CD4-positive, alpha-beta T cell treated with Interleukin-15 for 1 hour (primary cell): ENCODE data around the gene IL18RAP.

Experiments
- DNase-seq: peaks from one replicate; pipeline ENCODE4 v3.0.0-alpha.2; 2020

The IL18RAP gene, protein sequence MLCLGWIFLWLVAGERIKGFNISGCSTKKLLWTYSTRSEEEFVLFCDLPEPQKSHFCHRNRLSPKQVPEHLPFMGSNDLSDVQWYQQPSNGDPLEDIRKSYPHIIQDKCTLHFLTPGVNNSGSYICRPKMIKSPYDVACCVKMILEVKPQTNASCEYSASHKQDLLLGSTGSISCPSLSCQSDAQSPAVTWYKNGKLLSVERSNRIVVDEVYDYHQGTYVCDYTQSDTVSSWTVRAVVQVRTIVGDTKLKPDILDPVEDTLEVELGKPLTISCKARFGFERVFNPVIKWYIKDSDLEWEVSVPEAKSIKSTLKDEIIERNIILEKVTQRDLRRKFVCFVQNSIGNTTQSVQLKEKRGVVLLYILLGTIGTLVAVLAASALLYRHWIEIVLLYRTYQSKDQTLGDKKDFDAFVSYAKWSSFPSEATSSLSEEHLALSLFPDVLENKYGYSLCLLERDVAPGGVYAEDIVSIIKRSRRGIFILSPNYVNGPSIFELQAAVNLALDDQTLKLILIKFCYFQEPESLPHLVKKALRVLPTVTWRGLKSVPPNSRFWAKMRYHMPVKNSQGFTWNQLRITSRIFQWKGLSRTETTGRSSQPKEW

DNA sequence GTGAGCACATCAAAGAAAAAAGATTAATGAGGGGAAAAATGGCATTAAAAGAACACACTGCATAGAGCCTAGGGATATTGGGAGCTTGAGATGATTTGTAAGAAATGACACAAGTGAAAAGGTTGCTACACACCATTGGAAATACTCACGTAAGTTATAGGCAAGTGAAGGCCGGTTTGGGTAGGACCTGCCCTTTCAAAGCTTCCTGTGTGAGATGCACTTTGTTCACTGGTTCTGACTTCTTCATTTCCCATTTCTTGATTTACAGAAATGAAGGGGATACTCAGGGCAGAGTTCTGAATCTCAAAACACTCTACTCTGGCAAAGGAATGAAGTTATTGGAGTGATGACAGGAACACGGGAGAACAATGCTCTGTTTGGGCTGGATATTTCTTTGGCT lies at the start of gene IL18RAP:
Gene IL18RAP, plus strand, starts transcription at position 251 of the 400 bp plus-strand sequence. Its CDS starts 118 bp downstream, at position 369.
- DNase-seq: no peak

DNA sequence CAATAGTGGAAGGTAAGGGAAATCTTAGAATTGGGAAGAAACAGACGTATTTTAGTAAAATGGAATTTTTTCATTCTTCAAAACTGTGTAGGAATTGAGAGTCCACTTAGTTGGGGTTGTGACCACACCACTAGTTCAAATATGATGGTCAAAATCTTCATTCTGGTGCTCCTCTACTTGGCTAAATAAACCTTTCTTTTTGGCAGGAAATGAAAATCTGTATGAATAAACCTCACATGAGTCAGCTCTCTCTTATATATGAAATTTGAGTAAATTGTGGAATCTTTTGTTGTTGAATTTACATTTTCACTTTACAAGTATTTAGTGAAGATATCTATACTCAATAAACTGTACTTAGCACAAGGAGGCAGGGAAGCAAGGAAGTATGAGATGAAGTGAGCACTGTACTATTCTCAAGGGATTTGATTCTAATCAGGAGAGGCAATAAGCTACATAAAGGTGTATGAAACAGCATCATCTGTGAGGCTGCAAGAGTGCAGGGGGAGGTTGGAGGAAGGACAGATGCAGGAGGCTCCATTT lies 46.8 kb upstream of the IL18RAP start:
- no peak for DNase-seq

DNA sequence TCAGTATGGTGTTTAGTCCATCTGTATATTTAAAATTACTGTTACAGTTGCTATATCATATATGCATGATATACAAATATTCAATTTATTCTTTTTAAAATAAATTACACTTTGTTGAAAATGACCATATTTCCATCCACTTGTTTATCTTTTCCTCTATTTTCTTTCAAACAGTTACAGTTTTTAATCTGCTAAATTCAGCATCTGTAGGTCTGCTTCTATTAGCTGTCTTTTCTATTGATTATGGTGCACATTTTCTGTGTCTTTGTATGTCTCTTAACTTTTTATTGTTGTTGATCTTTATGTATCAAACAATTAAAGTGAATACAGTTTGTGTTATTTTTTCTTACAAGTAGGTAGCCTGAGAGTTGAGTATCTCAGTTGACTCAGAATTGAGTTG lies 39.2 kb upstream of the IL18RAP start:
- no peak for DNase-seq

DNA sequence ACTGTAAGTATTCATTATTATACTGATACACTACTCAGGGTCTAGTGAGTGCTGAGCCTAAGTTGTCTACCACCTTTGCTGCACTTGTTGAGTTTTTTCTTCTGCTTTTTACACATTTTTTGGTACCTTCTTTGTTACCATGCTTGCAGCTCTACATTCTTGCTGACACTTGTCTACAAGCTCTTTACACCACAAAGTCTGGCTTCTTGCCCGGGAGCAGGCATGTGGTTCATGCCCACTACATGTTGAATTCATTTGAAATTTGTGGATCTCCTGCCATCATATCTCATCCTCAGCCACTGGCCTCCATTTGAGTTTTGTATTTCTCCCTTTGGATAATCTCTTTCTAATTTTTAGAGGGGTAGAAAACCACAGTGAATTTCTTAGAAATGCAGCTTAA lies 37.4 kb upstream of the IL18RAP start:
- no peak for DNase-seq

DNA sequence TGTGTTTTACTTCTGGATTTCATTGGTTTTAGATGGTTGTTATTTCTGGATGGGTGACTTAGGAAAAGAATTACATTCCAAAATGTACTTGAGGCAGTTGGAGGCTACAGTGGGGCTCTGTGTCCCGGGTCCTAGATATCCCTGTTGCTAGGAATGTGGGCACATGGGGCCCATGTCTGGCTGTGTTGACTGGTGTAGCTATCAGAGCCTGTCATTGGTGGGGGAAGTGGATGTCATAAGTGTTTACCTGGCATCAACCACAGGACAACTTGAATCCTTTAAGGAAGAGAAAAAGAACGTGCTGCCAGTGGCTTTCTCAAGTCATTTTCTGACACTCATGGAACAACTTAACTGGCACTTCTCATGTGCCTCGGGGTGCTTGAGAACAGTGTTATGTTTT lies 37.0 kb upstream of the IL18RAP start:
- DNase-seq: no peak

DNA sequence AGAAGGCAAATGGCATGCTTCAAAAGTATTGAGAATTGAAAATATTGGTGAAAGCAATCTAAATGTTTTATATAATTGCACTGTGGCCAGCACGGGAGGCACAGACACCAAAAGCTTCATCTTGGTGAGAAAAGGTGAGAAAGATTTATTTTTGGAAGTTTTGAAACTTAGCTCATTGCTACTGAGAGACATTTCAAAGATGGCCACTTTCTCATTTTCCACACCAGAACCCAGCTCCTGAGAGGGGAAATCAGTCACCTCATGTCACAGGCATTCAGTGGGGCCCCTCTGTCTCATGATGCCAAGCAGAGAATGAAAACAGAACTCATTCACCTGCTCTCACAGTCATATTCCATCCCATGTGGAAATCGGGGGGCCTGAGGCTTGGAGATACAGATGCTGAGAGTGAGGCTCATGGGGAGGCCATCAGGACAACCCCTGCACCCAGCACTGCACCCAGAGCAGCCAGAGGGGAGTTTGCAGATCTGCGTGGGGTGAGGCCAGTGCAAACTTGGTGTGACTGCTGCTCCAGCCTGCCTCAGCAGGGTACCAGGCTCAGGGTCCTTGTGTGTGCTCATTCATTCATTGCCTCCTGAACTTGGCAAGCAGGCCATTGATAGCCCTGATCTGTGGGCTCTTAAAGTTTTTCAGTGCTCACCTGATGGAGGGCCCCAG lies 36.0 kb upstream of the IL18RAP start:
- DNase-seq: no peak

DNA sequence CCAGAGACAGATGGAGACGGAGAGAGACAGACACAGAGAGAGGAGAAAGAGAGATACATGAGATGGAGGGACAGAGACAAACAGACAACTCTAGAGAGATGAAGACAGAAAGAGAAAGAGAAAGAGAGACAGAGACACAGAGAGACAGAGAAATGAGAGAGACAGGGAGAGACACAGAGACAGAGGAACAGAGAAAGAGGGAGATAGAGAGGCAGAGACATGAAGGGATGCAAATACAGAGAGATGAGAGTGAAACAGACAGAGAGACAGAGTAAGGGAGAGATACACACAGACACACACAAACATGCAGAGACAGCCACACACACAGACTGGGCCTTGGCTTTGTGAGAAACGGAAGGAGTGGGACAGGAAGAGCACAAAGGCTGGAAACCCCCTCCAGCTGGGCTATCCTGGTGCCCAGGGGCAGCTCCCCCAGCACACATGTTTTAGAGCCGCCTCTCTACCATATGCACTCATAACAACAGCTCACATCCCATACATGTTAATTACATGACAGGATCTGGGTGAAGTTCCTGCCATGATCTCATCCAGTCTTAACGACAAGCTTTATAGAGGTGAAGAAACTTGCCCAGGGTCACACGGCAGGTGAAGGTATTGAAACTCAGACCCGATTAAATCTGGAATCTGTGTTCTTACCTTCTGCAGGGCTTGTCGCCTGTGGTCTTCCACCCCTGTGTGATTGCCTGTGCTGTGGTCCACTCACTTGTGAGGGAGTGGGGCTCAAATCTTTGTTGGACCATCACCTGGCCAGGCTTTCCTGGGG lies 35.0 kb upstream of the IL18RAP start:
- no peak for DNase-seq

DNA sequence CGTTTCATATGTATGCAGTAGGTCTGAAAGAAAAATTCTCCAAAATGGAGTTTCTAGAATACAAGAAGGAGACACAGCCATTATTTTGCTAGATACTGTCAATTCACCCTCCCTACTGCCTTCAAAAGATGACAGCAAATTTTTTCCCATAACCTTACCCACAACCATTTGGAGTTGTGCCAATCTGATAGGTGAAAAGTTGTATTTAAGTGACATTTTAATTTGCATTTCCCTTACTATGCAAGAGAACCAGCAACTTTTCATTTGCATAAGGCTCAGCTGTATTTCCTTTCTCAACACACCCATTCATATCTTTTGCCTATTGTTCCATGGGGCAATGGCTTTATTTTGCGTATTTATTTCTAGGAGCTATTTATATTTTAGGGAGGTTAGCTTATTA lies 31.4 kb upstream of the IL18RAP start:
- no peak for DNase-seq

DNA sequence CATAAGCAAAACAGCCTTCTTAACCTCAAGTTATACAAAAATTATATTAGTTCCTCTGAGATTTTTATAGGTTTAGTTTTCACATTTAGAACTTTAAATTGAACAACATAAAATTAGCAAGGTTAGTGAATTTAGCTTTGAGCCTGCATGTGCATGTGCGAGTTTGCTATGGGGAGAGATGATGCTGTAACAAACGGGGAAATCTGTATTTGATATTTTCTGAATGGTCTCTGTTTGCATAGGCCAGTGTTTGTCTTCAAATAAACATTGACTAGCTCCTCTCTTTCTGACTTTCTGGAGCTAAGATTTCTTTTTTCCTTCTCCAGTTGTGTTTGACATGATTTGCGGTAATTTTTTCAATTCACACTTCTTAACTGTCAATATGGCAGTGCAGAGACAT lies 30.9 kb upstream of the IL18RAP start:
- no peak for DNase-seq

DNA sequence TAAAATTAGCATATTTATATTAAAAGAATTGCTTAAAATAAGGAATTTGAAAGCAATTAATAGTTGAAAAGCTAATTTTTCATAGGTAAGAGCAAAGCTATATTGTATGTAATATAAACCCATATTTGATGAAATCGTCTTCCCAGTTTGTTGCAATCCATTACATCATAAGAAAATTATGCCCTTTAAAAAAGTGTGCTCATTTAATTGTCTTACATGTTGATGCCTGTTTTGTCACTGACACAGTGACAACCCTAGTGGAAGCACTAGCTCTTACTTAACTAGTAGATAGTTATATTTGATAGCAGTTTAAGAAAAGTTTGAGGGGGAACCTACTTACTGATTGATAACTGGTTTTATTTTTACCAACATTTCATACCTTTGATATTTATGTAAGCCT lies 30.0 kb upstream of the IL18RAP start:
- no peak for DNase-seq

DNA sequence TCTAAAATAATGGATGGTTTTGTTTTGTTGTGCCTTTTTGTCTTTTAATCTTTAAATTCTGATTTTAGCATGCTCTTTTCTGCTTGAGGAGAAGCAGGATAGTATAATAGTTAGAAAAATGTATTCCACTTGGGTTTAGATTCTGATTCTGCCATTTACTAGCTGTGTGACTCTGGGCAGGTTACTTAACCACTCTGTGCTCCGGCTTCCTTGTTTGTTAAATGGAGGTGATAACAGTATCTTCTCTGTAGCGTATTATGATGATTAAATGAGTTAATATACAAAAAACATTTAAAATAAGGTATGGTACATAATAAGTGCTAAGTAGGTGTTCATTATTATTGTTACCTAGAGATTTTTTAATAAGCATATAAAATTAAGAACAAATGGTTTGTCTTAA lies 26.9 kb upstream of the IL18RAP start:
- DNase-seq: no peak

DNA sequence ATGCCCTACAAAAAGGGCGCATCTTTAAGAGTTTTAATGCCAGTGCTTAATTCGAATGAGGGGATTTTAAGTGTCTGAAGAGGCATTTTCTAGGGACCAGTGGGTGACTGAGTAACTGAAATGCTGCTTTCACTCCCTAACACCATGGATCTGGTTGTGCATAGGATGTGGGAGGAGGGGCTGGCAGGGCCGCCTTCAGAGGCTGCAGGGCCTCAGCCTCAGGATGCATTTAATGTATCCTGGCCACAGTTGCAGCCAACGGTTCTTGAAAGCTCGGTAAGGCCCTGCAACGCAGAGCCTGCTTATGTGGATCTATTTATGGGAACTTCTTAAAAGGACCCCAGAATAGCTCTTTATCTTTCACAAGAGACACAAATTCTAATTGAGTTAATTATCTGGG lies 25.8 kb upstream of the IL18RAP start:
- DNase-seq: no peak

DNA sequence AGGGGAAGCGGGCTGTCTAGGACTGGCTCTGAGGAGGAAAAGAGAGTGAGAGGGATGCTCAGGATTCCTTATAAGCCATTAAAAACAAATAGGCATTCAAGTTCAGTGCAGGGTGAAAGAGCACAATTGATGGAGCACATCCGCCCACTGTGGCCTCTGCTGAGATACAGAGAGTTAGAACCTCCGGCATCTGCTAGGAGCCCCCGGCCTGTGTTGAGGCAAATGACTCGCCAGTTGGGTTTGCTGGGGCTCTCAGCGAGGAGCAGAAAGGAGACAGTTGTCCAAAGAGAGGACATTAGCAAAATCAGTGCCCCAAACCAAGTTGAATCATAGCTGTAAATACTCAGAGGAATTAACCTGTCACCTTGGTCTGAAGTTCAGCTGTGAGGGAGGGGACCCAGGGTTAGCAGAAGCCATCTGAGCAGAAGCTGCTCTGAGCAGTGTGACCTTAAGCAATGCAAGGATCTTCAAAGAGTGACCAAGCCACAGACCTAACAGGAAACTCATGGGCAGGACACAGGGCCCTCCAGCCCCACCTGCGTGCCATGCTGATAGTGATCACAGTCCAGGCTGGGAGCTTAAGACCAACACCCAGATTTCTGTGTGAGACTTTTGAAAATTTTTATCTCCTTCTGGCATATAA lies 23.3 kb upstream of the IL18RAP start:
- DNase-seq: no peak

DNA sequence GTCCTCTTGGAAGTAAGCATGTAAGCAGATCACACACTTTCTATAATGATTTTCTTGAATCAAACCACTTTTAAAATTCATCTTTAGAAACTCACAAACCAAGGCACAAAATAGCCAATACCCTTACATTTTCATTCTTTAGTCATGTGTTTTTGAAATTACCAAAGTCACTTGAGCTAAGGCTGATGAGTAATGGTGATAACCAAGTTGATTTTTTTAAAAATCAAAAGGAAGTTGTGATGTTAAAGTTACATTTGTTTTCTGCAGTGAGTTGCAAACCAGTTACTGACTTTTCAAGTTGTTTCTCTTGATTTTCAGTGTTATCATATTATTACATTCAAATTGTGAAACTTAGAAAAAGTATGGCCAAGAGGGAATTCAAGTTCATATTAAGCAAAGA lies 21.5 kb upstream of the IL18RAP start:
- no peak for DNase-seq

DNA sequence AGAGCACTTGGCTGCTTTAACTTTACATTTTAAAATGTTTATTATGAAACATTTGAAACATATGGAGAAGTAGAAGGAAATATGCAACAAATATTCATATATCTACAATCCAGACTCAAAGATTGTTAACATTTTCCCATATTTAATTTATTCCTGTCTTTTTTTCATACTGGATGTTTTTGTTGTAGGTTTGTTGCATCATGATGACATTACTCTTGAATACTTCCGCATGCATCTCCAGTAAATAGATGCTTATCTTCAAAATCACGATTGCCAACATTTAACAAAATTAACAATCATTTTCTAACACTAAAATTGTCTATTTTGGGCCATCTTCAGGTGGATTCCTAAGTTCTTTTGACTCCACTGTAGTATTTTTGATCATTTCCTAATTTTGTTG lies 21.1 kb upstream of the IL18RAP start:
- no peak for DNase-seq

DNA sequence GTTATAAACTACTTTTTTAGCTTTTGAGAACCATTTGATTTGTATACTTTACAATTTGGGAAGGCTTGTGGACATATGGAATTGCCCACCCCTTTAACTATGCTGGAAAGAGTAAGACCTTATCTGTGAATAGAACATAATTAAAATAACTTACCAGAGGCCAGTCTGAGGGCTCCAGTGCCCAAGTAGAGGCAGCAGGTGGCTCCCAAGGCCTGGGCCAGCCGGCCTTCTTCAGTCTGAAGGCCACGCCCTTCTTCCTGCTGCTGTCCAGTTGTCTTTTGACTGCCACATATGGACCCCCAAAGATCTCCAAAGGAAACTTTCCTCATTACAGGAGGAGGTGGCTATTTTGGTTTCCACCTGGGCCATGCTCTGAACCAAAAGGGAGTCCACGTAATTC lies 12.0 kb upstream of the IL18RAP start:
- DNase-seq: no peak

DNA sequence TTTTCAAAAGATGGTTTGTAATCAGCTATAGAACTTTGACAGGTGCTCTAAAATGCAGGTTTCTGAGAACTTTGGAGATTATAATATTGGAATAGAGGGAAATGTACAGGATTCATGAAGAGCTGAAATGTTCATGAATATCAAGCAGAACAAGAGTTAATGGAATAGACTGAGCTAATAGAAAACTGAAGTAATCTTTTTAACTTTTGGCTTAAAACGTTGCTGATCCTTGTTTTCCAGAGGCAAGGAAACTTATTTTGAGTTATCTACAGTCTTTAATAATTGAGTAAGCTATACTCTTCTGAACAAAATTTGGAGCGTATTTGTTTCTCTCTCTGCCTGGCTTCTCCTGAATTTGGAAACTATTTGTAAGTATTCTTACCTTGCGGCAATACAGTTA lies 10.8 kb upstream of the IL18RAP start:
- DNase-seq: no peak

DNA sequence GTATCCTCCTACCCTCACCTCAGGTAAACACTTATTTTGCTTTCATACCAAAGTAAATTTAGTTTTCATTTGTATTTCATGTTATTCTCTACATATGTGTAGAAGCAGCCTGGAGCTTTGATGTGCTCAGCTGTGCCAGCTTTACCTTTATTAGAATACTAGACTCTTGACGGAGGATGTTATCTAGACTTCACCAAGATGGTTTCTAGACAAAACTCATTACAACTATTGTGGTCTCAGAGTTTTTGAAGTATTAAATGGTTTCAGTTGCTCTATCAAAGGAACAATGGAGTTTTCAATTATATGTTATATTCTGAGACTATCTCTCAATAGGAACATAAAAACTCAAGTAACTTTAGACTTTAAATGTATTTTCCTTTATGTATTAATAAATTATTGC lies 5.0 kb upstream of the IL18RAP start:
- no peak for DNase-seq

DNA sequence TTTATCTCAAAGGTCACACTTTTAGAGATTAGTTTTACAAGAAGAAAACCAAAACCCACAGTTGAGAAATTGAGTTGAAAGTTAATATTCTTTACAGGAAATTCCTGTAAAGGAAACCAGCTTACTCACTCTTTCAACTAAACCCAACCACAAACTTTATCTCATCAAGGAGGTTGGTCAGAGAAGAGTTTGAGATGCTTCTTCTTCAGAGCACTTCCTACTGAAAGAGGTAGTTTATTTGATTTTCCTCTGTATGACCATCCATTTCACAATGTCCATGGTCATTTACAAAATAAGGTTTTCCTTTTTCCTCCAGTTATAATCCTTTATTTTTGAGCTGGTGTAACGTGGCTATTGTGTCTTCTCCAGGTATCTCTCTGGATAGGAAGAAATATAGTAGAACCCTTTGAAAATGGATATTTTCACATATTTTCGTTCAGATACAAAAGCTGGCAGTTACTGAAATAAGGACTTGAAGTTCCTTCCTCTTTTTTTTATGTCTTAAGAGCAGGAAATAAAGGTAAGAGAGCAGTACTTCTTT lies 4.5 kb upstream of the IL18RAP start:
- no peak for DNase-seq

DNA sequence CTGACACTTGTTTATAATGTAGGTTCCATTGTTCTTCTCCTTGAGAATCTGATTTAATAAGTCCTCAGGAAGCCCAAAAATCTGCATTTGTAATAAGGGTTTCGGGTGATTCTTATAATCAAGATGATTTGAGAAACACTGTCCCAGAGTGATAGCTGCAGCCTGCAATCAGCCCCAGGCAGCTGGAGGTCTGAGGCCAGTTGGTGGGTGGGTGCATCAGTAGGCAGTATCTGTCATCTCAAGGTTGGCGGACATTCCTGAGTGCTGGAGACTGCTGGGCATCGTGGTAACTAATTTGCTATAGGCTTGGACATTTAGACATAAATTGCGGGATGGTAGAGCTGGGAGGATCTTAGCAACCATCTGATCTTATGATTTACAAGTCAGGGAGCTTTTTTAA lies 2.7 kb upstream of the IL18RAP start:
- no peak for DNase-seq

DNA sequence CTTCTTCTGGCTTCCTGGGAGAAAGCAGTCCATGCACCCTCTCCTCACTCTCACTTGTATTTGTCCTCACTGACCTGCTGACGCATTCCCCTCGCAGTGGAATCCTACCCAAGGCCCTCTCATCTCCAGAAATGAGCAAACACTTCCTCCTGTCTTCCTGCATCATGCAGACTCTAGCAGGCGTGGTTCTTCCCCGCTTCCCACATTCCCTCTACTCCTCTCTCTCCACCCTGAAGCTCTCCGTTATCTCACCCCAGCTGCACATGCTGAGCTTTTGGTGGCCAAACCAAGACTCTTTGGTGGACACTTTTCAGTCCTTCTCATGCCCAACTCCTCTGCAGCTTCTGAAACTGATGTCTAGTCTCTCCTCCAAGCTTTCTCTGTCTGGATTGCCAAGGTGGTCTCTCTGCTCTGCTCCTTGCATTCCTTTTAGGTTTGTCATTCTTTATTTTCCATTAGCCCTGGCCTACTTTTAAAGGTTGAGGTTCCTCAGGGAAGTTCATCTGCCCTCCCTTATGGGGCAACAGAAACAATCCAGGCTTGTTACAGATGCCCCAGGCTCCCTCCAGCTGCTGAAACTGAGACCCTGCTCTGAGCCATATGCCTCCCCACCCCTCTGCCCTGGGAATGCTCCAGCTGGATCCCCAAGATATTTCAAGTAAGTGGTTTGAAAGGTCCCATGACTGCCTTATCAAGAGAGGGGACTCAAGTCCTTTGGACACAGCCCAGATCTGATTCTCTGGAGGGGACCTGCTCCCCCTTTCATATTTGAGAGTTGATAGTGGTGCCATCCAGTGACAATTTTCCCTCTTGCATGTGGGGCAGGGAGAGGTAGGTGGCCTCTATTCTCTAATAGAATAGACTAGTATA lies 835 bp upstream of the IL18RAP start:
- DNase-seq: no peak
